ENCODE measurements around the gene ASAH2. TPM values are rescaled to one million over a fixed set of nuclear protein-coding genes. Genes with fewer than 3 reads are reported as not detected.
"Not testable (repeated sequence)": the region's sequence is repeated elsewhere in the genome, so short reads cannot be mapped to it uniquely, and the experiment has no call there.

ASAH2 gene
- total RNA-seq, 1 donor from 2014 or later = 11.3 TPM

- H3K4me1 Mint-ChIP-seq (ENCODE audit: low read depth, unreplicated experiment) = no peaks in the 10 kb centered on the region
- TF ChIP-seq CTCF (IDR thresholded peaks at IDR 0.05; ENCODE audit: partially characterized antibody, unreplicated experiment) = no peak
- no peak overlapping the region for H3K4me3 Mint-ChIP-seq (ENCODE audit: unreplicated experiment)
- H3K9me3 Mint-ChIP-seq (ENCODE audit: unreplicated experiment) = no peaks in the 10 kb centered on the region
- no peaks in the 10 kb centered on the region for H3K27me3 Mint-ChIP-seq (ENCODE audit: unreplicated experiment)
- H3K27ac Mint-ChIP-seq (ENCODE audit: unreplicated experiment) = no peak overlapping the region
- no peaks in the 10 kb centered on the region for H3K36me3 Mint-ChIP-seq (ENCODE audit: unreplicated experiment)
- DNase-seq = no peak
Measured at GRCh38 chr10:50272531-50272930, 21.2 kb upstream of the ASAH2 start.

- Mint-ChIP-seq H3K27me3 (ENCODE audit: unreplicated experiment) (no peaks in the 10 kb centered on the region), H3K36me3 (ENCODE audit: unreplicated experiment) (no peaks in the 10 kb centered on the region), H3K27ac (ENCODE audit: unreplicated experiment) (no peak overlapping the region), H3K9me3 (ENCODE audit: unreplicated experiment) (no peaks in the 10 kb centered on the region), H3K4me3 (ENCODE audit: unreplicated experiment) (no peak overlapping the region), H3K4me1 (ENCODE audit: low read depth, unreplicated experiment) (no peaks in the 10 kb centered on the region)
- no peak for DNase-seq
- TF ChIP-seq CTCF (IDR thresholded peaks at IDR 0.05; ENCODE audit: partially characterized antibody, unreplicated experiment) = no peak
Measured at GRCh38 chr10:50271564-50272250, 20.4 kb upstream of the ASAH2 start.

GRCh38 chr10:50267877-50268276 is 16.6 kb upstream of the ASAH2 start:
- not testable (repeated sequence) for H3K27me3 Mint-ChIP-seq (ENCODE audit: unreplicated experiment); H3K9me3 Mint-ChIP-seq (ENCODE audit: unreplicated experiment); H3K36me3 Mint-ChIP-seq (ENCODE audit: unreplicated experiment); H3K4me3 Mint-ChIP-seq (ENCODE audit: unreplicated experiment); DNase-seq; H3K4me1 Mint-ChIP-seq (ENCODE audit: low read depth, unreplicated experiment); H3K27ac Mint-ChIP-seq (ENCODE audit: unreplicated experiment)

- not testable (repeated sequence) for H3K4me3 Mint-ChIP-seq (ENCODE audit: unreplicated experiment); H3K9me3 Mint-ChIP-seq (ENCODE audit: unreplicated experiment); H3K4me1 Mint-ChIP-seq (ENCODE audit: low read depth, unreplicated experiment); H3K27ac Mint-ChIP-seq (ENCODE audit: unreplicated experiment); H3K36me3 Mint-ChIP-seq (ENCODE audit: unreplicated experiment); H3K27me3 Mint-ChIP-seq (ENCODE audit: unreplicated experiment); DNase-seq
Measured at GRCh38 chr10:50262625-50263024, 11.3 kb upstream of the ASAH2 start.

GRCh38 chr10:50260791-50261281 is 9.5 kb upstream of the ASAH2 start:
- Mint-ChIP-seq H3K27me3 (ENCODE audit: unreplicated experiment) (no peaks in the 10 kb centered on the region), H3K36me3 (ENCODE audit: unreplicated experiment) (peaks cover 6% of the 10 kb centered on the region), H3K9me3 (ENCODE audit: unreplicated experiment) (peaks cover 2% of the 10 kb centered on the region), H3K27ac (ENCODE audit: unreplicated experiment) (no peak overlapping the region), H3K4me1 (ENCODE audit: low read depth, unreplicated experiment) (peaks cover 1% of the 10 kb centered on the region), H3K4me3 (ENCODE audit: unreplicated experiment) (no peak overlapping the region)
- no peak for TF ChIP-seq CTCF (IDR thresholded peaks at IDR 0.05; ENCODE audit: partially characterized antibody, unreplicated experiment)
- no peak for DNase-seq

- no peak for DNase-seq
- H3K4me1 Mint-ChIP-seq (ENCODE audit: low read depth, unreplicated experiment) = peaks cover 9% of the 10 kb centered on the region
- no peaks in the 10 kb centered on the region for H3K27me3 Mint-ChIP-seq (ENCODE audit: unreplicated experiment)
- no peak overlapping the region for H3K4me3 Mint-ChIP-seq (ENCODE audit: unreplicated experiment)
- no peak overlapping the region for H3K27ac Mint-ChIP-seq (ENCODE audit: unreplicated experiment)
- H3K36me3 Mint-ChIP-seq (ENCODE audit: unreplicated experiment) = no peaks in the 10 kb centered on the region
- no peaks in the 10 kb centered on the region for H3K9me3 Mint-ChIP-seq (ENCODE audit: unreplicated experiment)
- no peak for TF ChIP-seq CTCF (IDR thresholded peaks at IDR 0.05; ENCODE audit: partially characterized antibody, unreplicated experiment)
Measured at GRCh38 chr10:50254479-50254878, 3.2 kb upstream of the ASAH2 start.
